Measurements from ENCODE around the gene GALNT2.

The GALNT2 gene

DNA sequence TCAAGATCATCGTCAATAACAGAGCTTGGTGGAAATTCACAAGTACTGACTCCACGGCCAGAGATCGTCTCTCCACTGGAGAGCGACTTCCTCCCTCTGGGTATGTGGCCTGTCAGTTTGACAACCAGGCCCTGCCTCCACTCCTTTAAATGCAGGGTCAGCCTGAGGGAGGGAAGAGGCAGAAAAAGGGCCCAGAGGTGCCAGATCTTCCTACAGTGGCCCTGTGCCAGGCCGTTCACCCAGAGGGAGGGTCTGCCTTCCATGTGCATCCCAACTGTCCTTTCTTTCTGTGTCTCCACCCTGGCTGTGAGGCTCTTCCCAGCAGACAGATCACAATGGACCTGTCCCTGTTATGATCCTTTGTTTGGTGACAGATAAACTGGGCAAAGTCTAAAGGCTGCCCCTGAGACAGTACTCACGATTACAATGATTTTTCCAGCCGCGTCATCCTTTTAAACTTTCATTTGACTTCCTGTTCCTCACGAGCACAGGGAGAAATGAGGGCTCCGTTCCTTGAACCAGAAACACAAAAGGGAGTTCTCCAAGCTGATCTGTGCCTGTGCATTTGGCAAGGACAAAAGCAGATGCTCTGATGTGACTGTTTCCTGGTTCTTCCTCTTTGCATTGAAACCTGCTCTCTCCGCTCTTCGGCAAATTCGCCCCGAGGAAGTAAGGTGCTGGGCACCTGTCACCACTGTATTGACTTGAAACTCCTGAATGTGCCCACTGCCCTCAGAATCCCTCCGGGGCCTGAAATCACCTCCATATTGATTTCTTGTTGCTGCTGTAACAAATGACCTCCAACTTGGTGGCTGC is 232.4 kb downstream of the GALNT2 start:
- DNase-seq (ENCODE audit: low read depth in 2 of 2) = no peak

DNA sequence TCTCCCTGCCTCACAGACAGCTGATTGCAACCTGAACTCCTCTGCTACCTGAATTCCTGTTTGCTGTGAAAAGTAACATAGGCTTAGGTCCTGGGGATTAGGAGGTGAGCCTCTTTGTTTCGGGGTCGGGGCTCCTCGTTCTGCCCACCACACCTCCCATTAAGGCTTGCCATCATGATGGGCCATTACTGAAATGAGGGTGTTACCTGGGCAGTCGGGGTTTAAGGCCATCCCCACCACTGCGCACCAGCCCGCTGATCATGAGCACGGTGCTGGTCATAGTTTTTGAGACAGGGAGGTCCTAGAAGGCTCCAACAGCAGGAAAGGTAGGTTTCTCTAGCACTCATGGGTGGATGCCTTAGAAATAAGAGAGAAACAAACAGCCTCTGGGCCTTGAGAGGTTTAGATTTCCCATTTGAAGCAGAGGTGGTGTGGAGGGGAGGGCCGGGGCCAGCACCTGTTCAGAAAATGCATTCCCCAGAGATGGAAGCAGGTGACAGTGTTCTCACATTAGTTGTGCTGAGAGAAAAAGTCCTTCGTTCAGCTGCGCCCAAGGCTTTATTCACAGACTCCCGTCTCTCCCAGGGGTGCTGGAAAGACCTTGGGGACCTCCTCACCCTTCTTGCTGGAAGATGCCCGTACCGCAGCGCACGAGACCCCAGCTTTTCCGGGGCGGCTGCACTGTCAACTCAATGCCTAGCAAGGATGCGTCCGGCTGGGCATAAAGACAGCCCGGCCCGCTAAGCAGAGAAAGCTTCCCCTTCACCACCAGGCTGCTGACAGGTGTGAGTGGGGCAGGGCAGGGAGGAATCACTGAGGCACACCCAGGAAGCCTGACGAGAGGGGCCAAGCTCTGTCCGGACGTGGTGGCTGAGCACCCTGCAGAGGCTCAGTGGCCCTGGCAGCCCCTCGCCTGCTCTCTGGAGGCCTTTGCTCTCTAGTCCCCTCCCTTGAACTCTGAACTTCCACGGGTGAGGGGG is 233.6 kb downstream of the GALNT2 start:
- DNase-seq (ENCODE audit: low read depth in 2 of 2) = no peak

DNA sequence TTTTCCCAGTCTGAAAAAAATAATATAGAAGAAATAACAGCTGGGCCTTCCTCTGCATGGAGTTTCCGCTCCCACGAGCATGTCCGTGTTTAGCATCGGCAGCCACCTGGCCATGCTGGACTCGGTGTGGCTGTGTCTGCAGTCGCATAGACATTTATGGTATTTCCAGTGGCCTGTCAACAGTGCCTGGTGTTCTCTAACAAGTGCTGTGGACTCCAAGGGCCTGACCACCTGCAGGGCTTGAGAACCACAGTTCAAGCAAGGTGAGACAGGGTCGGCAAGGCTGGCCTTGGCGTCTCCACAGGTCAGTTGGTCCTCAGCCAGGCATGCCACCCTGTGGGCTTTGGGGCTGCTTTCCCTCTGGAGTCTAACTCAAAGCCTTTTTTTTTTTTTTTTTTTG is 234.3 kb downstream of the GALNT2 start:
- no peak for DNase-seq (ENCODE audit: low read depth in 2 of 2)

DNA sequence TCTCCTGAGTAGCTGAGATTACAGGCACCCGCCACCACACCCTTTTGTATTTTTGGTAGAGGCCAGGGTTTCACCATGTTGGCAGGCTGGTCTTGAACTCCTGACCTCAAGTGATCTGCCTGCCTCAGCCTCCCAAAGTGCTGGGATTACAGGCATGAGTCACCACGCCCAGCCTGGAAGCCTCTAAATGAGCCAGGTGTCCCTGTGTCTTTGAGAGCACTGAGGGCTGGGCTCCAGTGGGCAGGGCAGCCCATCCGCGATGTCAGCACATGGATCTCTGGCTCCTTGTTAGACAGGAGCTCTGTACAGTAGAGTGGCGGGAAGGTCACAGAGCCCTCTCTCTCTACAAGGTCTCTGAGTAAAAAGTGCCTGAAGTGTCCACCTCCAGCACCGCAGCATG is 234.8 kb downstream of the GALNT2 start:
- DNase-seq (ENCODE audit: low read depth in 2 of 2) = no peak

DNA sequence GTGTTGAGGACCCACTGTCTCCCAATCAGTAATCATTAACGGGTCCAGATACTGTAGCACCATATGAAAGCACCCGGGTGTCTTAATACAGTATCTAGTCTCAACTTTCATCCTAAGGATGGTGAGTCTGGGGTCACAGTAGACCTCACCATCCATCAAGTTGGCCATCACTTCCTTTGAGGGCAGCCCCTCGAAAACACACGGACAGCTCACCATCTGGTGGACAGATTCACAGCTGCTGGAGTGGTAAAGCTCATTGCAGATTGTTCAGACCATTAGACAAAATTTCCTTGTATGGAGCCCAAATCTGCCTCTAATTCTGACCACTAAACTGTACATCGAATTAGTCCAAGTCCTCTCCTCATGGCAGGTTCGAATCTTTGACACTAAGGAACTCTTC is 236.0 kb downstream of the GALNT2 start:
- no peak for DNase-seq (ENCODE audit: low read depth in 2 of 2)

DNA sequence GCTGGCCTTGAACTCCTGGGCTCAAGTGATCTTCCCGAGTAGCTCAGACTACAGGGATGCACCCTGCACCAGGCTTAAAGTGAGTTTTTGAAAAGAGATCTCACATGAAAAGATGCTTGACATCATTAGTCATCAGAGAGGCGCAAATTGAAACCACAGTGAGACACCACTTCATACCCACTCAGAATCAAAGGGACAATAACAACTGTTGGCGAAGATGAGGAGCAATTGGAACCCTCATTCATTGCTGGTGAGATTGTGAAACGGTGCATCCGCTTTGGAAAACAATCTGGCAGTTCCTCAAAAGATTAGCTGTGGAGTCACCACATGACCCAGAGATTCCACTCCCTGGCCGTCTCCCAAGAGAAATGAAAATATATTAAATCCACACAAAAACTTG is 236.8 kb downstream of the GALNT2 start:
- no peak for DNase-seq (ENCODE audit: low read depth in 2 of 2)

DNA sequence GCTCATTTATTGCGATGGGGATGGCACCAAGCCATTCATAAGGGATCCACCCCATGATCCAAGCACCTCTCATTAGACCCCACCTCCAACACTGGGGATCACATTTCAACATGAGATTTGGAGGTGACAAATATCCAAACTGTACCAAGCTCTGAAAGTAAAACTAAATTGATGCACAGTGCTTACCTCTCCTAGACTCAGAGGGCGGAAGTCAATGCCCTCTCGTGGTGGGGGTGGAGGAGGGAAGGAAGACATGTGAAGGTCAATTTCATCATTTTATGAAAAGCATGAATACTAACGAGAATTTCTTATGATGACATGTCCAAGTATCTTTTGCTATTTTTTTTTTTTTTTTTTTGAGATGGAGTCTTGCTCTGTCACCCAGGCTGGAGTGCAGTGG is 239.1 kb downstream of the GALNT2 start:
- peak in 1 of 2 donors; percentile 27 for DNase-seq (ENCODE audit: low read depth in 2 of 2)

DNA sequence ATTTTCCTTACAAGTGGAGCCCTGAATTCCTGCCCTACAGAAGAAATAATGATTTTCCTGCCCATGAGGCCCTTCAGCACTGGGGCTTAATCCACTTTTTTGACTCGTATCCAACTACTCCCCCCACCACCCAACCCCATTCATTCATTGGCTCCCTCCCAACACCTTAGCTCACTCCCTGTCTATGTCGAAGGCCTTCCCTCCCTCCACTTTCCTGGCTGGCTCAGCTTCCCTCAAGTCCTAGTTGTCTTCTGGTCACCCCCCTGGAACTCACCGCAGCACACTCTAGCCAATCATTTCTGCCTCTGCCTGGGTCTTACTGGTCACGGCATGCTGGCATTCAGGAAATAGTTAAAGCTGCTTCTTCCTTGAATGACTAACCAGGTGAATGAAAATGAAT is 240.2 kb downstream of the GALNT2 start:
- no peak for DNase-seq (ENCODE audit: low read depth in 2 of 2)

DNA sequence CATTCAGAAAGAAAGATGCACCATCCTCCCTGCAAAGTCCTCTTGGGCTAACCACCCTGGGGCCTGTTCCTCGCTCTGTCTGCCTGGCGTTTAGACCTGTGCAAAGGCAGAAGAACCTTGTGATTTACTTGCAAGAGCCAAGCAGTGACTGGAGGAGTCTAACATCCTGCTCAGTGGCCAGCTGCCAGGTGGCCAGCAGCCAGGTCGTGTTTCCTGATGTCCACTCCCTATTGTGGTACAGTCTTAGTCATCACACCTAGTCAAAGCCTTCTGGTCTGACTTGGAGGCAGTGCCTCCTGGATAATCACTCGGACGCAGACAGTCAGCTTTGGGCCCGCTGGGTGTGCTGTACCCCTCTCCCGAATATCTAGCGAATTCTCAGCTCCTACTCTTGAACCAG is 241.0 kb downstream of the GALNT2 start:
- DNase-seq (ENCODE audit: low read depth in 2 of 2) = no peak

DNA sequence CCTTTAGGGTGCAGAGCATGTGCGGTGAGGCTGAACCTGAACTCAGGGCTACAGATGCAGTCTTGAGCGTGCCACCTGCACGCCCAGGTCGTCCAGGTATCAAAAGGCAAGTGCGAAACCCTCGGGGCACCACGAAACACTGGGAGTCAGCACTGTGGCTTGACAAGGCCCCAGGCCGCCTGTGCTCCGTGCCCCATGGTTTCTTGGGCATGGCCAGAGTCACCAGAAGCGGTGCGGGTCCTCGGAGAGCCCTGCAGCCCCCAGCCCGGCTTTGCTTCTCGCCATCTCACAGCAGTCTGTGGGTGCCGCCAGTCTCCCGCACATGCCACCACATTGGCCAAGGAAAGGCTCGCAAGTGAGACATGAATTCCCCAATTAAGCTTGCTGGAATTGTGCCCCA is 241.8 kb downstream of the GALNT2 start:
- DNase-seq (ENCODE audit: low read depth in 2 of 2) = no peak

DNA sequence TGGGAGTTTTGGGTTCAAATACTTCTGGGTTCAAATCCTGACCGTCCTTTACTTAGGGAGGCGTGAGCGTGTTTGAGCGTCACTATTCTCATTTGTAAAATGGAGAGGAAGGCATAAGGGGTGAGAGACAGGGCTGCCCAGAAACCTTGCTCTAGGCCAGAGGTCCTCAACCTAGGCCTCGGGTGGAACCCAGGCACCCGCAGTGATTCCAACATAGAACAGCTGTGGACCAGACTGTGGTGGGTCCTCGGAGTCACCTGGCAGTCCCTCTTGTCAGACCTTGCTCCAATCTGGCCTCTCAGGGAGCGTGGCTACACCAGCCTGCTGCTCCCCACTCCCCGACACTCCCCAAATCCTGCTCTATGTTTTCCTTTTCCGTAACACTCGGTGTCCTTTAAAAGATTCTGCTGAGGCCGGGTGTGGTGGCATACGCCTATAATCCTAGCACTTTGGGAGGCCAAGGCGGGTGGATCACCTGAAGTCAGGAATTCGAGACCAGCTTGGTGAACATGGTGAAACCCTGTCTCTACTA is 242.7 kb downstream of the GALNT2 start:
- DNase-seq (ENCODE audit: low read depth in 2 of 2) = no peak

DNA sequence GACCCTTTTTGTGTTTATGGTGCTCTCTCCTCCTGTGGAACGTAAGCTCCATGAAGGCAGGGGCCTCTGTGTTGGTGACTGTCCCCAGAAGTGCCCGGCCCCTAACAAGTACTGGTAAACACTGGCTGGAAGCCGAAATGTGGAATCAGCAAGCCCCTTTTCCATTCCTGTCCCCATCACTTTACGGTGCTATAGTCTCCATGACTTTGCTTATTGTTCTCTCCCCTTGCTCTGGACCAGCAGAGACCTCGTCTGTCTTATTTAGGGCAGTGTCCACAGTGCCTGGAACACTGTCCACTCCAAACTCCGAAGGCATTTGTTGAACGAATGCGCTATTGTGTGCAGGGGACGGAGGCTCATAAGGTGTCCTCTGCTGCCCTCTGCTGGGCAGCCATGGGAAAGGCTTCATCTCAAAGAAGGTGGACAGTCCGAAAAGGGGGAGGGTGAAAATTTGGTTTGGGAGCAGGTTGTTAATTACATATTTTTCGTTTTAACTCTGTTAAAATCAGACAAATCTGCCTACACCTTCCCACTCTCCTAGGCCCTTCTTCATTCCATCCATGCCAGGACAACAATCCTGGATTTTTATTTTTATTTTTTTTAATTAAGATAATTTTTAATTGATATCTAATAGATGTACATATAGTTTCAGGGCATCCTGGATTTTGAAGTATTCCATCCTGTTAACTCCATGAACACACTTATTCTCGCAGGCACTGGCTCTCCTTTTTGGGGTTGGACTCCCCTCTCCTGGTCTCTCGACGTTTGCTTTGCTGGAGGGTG is 243.5 kb downstream of the GALNT2 start:
- peak; percentile 34 to 51 for DNase-seq (ENCODE audit: low read depth in 2 of 2)

DNA sequence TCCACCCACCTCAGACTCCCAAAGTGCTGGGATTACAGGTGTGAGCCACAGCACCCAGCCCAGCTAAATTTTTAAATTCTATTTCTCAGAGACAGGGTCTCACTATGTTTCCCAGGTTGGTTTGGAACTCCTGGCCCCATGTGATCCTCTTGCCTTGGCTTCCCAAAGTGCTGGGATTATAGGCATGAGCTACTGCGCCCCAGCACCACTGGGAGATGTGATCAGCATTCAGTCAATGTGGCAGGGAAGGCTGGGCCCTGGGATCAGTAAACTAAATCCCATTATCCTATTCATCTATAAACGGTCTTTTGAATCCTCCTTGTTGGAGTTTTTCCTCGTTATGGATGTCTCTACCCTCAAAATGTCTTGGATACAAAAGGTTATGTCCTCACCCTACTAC is 245.6 kb downstream of the GALNT2 start:
- no peak for DNase-seq (ENCODE audit: low read depth in 2 of 2)

DNA sequence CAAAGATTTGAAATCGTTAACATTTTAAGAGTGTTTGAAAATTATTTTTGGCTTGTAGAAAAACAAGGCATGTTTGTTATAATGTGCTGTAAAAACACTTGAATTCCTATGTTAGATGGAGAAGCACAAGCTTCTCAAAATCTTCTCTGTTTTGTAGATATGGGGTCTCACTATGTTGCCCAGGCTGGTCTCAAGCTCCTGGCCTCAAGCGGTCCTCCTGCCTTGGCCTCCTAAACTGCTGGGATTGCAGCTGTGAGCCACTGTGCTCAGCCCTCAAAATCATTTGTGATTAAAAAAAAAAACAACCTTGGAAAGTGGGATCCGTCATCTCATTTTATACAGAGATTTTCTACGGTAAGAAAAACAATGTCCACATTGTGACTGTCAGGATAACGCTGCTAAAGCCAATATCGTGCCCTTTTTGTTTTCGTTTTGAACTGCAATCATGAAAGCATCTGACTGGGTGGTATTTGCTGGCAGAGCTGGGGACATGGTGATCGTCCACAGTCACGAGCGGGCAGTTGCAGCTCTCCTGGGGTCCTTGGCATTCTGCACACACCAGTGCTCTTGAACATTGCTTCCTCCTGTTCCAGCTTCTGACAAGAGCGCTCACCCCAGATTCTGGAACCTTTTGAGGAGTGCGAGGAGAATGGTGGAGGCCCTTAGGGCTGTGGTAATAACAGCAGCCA is 246.6 kb downstream of the GALNT2 start:
- no peak for DNase-seq (ENCODE audit: low read depth in 2 of 2)

DNA sequence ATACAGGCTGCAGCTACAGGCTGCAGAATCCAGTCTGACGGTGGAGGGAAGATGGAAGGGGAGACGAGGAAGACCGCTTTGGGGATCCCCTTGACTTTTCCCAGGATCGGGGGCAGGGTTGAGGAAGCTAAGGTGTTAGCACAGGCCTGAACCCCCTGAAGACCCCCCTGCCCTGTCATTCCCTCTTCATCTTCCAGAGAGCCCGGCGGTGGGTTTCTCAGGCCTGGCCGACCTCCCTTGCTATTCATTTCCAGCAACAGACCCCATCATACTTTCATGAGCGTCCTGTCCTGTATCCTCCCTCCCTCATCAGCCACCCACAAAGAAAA is 247.1 kb downstream of the GALNT2 start:
- DNase-seq (ENCODE audit: low read depth in 2 of 2) = no peak

DNA sequence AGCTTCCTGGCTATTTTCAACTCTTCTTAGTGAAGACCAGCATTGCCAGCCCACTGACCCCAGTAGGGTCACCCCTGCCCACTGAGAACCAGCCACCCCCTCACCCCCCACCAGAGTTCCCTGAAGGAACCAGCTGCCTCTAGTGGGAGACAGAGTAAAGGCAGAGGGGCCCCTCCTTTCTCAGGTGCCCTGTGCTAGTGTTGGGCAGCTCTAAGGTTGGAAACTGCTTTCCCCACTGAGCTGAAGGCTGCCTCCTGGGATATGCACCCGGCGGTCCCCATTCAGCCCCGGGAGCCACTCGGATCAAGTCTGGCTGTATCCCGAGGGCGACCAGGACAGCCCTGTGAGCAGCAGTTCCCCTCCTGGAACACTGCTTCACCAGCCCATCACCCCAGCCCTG is 248.1 kb downstream of the GALNT2 start:
- no peak for DNase-seq (ENCODE audit: low read depth in 2 of 2)

DNA sequence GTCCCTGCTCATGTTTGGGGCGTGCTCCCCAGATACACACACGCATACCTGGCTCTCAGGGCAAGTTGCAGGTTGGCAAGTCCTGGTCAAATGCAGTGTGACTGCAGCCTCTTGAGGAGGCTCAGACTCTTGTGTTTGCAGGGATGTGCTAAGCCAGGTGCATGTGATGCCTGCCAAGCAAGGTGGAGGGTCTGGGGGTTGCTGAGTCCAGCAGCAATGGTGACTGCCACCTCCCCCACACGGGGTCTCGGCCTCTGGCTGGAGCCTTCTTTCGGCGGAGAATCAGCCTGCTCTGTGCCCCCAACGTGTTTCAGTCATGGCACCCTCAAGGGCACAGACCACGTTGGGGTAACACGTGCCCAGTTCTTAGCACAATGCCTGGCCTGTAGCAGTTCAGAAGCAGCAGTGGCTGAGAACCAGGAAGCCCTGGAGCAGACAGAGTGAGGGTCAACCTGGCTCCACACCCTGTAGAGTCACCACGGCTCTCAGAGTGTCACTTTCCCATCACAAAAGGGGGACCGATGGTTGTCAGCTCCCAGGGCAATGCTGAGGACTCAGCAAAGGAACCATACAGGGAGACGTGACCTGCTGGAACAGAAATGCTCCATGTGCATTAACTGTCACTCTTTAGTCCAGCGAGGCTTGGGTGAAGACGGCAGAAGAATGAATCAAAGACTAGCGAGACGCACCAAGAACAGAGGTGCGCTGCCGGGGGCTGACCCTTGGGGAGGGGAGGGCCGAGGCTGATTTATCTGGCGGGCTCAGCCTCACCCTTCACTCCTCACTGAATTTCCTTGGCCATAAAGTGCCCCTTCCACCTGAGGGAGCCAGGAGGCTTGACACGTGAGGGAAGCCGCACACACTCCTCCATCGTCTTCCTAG is 250.1 kb downstream of the GALNT2 start:
- no peak for DNase-seq (ENCODE audit: low read depth in 2 of 2)

DNA sequence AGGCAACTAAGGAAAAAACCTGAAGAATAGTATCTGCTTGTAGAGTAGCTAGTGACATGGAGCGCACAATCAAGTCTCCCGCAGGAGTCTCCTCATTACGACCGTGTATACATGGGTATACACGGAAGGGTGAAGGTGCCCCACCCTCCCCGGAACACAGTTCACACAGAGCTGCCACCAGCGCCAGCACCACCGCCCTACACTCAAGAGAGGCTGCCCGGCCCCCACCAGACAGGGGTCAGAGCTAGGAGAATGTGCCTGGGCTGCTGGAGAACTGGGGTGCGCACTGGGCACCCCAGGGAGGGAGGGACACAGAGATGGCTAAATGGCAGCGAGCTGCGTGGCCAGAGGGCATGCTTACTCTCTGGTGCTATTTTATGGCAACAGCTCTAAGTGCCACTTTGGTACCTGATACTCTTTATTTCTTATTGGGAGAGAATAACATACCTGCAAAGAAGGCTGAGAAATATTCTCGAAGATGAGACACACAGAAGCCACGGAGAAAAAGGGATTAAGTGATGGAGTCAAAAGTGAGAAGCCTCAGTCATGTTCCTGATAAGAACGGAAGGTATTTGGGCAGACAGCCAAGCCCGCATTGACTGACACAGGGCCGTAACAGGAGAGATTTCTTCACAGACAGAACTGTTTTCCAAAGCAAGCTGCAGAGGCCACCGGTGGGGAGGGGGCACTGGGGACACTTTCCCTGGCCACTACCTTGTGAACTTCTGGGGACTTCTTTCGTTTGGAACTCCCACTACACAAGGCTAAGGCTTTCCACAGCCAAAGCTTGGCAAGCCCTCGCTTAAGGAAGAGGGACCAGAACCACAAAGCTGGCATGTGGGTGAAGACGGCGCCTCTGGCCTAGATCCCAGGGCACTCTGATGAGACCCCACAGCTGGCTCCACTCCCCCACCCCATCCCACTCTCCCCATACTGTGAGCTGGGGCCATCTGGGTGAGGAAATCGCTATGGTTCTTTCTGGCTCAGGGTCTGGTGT is 251.1 kb downstream of the GALNT2 start:
- no peak for DNase-seq (ENCODE audit: low read depth in 2 of 2)

Data from stimulated activated CD4-positive, alpha-beta T cell treated with anti-CD3 and anti-CD28 coated beads, Interleukin-4, amount 100 ng/mL, for 48 hours (primary cell).